Measurements from ENCODE around the gene FCN1. TPM values are rescaled to one million over a fixed set of nuclear protein-coding genes. Genes with fewer than 3 reads are reported as not detected.

The FCN1 gene
- total and polyA plus RNA-seq, 2 of the 8 experiments (the other 6 are each of a cell fraction or from before 2014, with no cell fraction given) = not detected

GRCh38 chr9:134950386-134951210 lies 32.9 kb upstream of the FCN1 start:
- CTCF ChIA-PET (ENCODE audit: partially characterized antibody) = interaction anchor here (0.7 to 1.8 kb wide), 7 partner anchors 9 to 279 kb away, joined by 3 to 6 read pairs (median 3); no protein-coding TSS in a partner anchor
- FAIRE-seq = no peak
- Histone ChIP-seq H2BK12ac (ENCODE audit: low read depth, low read length) (no peak overlapping the region), H3K56ac (replicated peaks; ENCODE audit: insufficient read length, low read depth, low read length) (no peak overlapping the region), H3K27me3 (replicated peaks in 1 of 4; ENCODE audit: control insufficient read depth in 3 of 4, extremely low read depth in 1 of 4, insufficient read depth in 3 of 4, low read length in 3 of 4) (no peaks in the 10 kb centered on the region; a peak in 1 of 7 replicates), H3K9ac (replicated peaks in 1 of 4; ENCODE audit: extremely low read depth in 1 of 4, low read depth in 3 of 4, low read length in 3 of 4) (no peak overlapping the region), H2BK120ac (replicated peaks; ENCODE audit: low read depth, low read length) (no peak overlapping the region), H4K91ac (replicated peaks; ENCODE audit: insufficient read length, low read length) (no peak overlapping the region), H3K23ac (ENCODE audit: insufficient read length) (no peak overlapping the region), H2AK5ac (ENCODE audit: low read depth, low read length) (no peak overlapping the region), H3K23me2 (ENCODE audit: low read depth, low read length) (peaks cover 6% of the 10 kb centered on the region; the same call in 1 of the 2 replicates), H3K4me2 (ENCODE audit: insufficient read depth in 1 of 2, low read depth in 2 of 2, low read length in 2 of 2) (no peak overlapping the region), H3K79me2 (ENCODE audit: control insufficient read depth in 1 of 2, insufficient read depth in 2 of 2, low read length in 2 of 2) (no peaks in the 10 kb centered on the region), H3K9me3 (ENCODE audit: insufficient read depth in 2 of 2, low read depth in 1 of 2, low read length in 1 of 2) (no peaks in the 10 kb centered on the region; a peak in 1 of 4 replicates), H4K5ac (ENCODE audit: insufficient read length, low read depth, low read length) (no peak overlapping the region), H3K27ac (ENCODE audit: low read depth, low read length) (no peak overlapping the region), H2AFZ (ENCODE audit: low read length) (peak overlapping the region; percentile 39; the same call in 1 of the 2 replicates), H3K14ac (ENCODE audit: insufficient read length) (no peak overlapping the region), H3K18ac (ENCODE audit: extremely low read depth, low read length) (no peak overlapping the region), H3K4me3 (ENCODE audit: extremely low read depth in 1 of 4, insufficient read depth in 2 of 4, low read depth in 3 of 4, low read length in 4 of 4) (no peak overlapping the region), H2BK15ac (ENCODE audit: low read length) (no peak overlapping the region), H3K4me1 (replicated peaks in 1 of 4; ENCODE audit: control insufficient read depth in 3 of 4, insufficient read depth in 4 of 4, low read length in 3 of 4) (no peaks in the 10 kb centered on the region), H4K20me1 (replicated peaks in 1 of 2; ENCODE audit: control insufficient read depth in 1 of 2, insufficient read depth in 2 of 2, low read length in 2 of 2) (peaks cover 0 to 4% of the 10 kb centered on the region in 2 experiments), H2BK5ac (ENCODE audit: low read depth, low read length) (no peak overlapping the region), H2BK20ac (ENCODE audit: low read length) (no peak overlapping the region), H4K8ac (ENCODE audit: extremely low read depth, insufficient read depth, low read length) (no peak overlapping the region), H3K4ac (replicated peaks; ENCODE audit: insufficient read length, low read depth, low read length) (no peak overlapping the region), H3K79me1 (ENCODE audit: low read depth, low read length) (no peaks in the 10 kb centered on the region), H3K36me3 (ENCODE audit: control insufficient read depth in 2 of 4, insufficient read depth in 4 of 4, low read length in 3 of 4) (no peaks in the 10 kb centered on the region)
- no peak for DNase-seq (ENCODE audit: low read depth in 1 of 2, low spot score in 2 of 2)
- POLR2A ChIA-PET (ENCODE audit: partially characterized antibody) = no interaction called here
- WGBS, 2 experiments (ENCODE audit: extremely low coverage in 1 of 2, insufficient coverage in 1 of 2, insufficient read length in 1 of 2, insufficient replicate concordance in 2 of 2, low coverage in 1 of 2, low lambda C conversion rate in 2 of 2, missing lambda C conversion rate in 1 of 2) = 88% methylated on average over 21 of the region's 21 CpGs; no CpG with 5 or more reads in 1 of the 2 experiments
- TF ChIP-seq YY1 (IDR thresholded peaks at IDR 0.05; ENCODE audit: low read depth, low read length) (no peak), SIX5 (IDR thresholded peaks at IDR 0.05; ENCODE audit: low read depth, low read length) (no peak), ATF3 (IDR thresholded peaks at IDR 0.05; ENCODE audit: insufficient read depth, low read depth, low read length) (no peak), RBBP5 (IDR thresholded peaks at IDR 0.05; ENCODE audit: borderline replicate concordance, low read depth, low read length) (no peak), CTCF (IDR thresholded peaks at IDR 0.05; ENCODE audit: control extremely low read depth in 1 of 3, insufficient read depth in 1 of 3, low read depth in 1 of 3, low read length in 3 of 3) (no peak), CBX8 (IDR thresholded peaks at IDR 0.05; ENCODE audit: borderline replicate concordance, low read depth, low read length) (no peak), SAP30 (IDR thresholded peaks at IDR 0.05; ENCODE audit: insufficient read depth, insufficient replicate concordance, low read length) (no peak), RXRA (IDR thresholded peaks at IDR 0.05; ENCODE audit: insufficient read depth, low read depth, low read length) (no peak)

All from H1 (cell line).